Stimulated activated CD8-positive, alpha-beta memory T cell treated with anti-CD3 and anti-CD28 coated beads, Interleukin-15, amount 100 ng/mL, for 48 hours (primary cell): ENCODE data around the gene ERG.

Experiments used
- DNase-seq, 2 donors: peaks; one replicate each; pipeline ENCODE4 v3.0.0-alpha.2; 2020; ENCODE audit warnings: low read depth in 2 of 2

ERG gene

DNA sequence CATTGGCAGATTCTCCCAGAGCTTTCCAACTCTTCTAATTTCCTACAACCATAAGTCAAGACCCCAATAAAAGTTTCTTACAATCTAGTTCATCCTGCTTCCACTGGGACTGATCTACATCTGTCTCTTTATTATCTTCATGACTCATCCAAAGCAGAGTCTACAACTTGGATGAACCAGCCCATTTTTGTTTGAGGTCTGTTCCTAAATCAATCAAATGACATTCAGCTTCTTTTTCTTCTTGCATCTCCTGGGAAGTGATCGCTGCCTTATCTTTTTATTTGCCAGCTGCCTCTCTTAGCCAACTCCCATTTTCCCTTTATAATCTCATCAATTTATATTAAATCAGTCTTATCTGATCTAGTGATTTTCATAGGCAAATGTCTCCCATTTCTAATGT, 105.6 kb downstream of the ERG start:
- DNase-seq, result no peak

- DNase-seq, result no peak
Measured at GRCh38 chr21:38389896-38390295, 108.4 kb downstream of the ERG start.

- DNase-seq, result no peak
Measured at GRCh38 chr21:38389354-38389676, 109.0 kb downstream of the ERG start.

- DNase-seq, result no peak
Measured at GRCh38 chr21:38388647-38389353, 109.5 kb downstream of the ERG start.

DNA sequence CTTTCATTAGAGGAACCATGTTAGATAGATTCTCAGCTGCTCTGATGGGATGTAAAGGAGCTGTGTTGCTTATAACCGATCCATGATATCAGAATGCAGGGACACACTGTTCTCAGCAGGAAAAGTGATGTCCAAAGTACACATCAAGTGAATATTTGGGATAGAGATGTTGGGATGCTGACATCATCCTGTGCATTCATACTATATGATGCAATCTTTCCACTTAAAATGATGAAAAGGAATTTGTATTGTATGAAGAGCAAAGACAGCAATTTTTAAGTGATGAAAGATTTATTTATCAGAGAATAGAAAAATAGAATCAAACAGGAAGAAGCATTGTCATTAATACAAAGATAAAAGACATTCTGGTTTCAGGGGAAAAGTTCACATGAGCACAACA, 110.1 kb downstream of the ERG start:
- DNase-seq, result no peak

DNA sequence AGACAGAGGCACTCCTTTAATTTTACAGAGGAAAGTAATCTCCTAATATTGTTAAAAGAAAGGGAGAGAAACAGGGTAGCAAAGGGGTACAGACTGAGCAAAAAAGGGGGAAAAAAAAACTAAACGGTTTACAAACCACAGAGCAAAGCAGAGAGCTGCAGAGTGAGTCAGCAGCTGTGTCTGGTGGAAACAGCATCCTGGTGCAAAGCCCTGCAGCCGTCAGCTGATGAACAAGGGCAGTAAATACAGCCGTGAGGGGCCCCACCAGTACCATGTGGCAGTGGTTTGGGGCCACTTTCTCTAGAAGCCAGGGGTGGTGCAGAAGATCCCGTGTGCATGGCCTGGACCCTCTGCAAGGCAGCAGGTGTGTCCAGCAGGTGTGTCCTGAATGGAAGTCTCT, 111.3 kb downstream of the ERG start:
- no peak for DNase-seq

DNA sequence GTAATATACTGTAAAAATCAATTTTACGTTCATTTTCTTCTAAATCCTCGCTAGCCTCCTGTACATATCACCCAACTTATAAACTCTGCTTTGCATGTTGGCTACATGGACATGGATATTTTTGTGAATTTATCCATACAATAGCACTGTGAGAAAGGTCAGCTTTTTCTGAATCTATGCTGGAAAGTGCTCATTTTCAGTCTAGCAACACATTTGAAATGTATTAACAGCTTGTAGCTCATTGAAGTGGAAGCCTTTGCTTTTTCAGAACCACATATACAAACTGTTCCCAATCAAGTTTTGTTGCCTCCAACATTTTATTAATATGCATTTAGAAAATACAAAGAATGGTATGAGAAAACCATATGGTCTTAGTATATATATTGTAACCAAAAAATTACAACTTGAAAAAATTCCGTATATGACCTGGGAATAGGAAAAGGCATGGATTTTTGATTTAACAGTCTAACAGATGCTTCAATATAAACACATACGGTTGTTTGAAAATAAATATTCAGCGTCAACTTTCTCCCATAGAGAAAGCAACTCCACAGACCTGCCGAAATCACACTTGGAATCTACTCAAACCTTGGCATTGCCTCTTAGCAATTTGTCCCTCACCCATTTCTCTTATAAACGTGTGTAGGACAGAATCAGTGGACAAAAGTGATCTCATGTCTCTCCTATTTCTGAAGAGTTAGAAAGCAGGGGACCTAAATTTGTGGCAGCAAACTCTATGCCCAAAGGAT, 112.7 kb downstream of the ERG start:
- no peak for DNase-seq

GRCh38 chr21:38384675-38385426, 113.4 kb downstream of the ERG start:
- no peak for DNase-seq

GRCh38 chr21:38384238-38384560, 114.1 kb downstream of the ERG start:
- DNase-seq, result no peak

GRCh38 chr21:38383411-38384237, 114.7 kb downstream of the ERG start:
- no peak for DNase-seq

DNA sequence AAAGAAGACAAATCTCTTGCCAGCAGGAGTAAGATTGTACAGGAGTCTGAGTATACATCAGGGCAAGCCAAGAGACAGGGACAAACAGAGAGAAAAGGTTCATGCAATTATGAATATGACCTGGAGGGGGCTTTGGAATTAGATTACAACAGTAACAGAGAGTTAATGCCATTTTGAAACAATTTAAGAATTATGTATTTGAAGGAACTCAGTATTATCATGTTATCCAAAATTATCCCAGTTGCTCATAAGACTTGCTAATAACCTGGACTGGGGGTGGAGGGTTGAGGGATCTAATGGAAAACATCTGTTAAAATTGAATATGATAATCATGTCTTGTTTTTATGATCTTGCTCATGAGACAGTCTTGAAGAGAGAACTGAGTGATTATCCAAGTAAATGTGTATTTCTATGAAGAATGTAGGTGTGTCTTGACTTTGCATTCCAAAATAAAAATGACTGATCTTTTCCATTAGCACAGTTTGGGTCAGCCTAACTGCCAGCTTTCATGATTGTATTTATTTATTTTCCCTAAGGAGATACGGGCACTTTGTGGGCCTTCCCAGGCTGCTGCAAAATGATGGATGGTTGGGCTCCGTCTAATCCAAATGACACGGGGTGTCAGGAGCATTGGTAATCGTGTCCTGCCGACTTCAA, 117.7 kb downstream of the ERG start:
- DNase-seq, result no peak

DNA sequence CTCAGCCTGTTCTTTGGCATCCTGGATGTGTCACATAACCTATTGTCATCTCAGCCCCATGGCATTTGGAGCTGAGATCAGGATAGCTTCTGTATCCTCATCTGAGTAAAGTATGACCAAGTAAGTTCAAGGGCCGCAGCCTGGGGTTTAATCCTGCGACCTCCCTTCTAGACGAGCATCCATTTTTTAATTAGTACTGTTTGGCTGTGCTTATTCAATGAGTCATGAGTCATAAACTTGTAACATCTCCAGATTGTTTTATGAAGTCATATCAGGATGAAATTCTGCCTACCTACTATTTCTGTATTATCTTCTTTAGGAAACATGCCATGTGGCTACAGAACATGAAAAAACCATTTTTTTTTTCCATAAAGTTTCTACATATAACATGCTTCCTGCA, 119.1 kb downstream of the ERG start:
- DNase-seq, result no peak

DNA sequence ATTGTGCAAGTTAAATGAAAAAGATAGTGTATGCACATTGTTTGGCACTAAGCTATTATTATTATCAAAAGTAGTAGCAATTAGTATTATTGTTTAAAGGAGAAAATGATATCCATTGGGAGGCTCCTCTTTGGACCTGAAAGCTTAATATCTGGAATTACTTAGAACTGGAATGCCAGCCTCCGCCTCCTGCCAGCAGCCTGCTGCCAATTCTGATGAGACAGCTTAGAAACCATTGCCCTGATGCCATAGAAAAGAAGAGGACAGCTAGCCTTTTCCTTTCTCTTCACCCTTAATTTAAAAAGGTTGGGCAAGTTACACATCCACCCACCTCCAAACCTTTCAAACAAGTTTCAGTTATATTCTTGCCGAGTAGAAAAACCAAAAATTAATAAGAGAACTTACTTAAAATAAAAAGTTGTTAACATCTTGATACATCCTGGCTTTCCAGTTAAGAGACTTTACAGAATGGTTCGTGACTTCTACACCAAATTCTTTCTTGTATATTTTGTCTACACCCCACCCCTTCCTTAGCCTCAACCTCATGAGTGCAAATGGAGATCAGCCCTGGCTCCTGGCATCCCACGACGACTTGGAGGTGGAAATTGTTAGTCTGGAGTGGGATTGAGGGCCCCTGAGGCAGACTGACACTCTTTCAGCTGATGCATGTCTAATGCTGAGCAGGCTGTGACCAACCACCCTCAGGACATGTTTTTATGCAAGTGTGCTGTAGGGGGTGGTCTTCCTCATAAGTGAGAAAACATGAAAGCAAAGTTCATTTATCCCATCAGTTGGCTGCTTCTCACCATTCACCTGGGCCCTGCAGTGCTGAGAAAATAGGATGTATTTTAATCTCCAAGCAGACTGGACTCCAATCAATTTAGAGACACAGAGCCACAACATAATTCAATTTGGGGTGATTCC, 120.8 kb downstream of the ERG start:
- DNase-seq, result no peak

DNA sequence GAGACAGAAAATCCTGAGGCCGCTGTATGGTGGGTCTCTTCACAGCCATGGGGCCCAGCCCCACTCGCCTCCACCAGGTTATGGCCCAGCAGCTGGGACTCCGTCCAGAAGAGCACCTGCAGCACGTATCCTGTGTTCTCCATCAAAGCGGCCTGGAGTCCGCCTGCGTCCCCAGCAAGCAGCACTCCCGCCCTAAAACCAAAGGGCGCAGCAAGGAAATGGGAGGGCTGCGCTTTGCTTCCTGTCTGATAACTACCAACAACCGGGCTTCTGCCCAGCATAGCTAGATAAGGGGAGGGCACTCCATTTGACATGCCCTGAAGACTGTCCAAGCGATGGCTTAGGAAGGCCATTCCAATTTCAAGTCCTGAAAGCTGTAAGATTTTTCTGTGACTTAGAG, 121.6 kb downstream of the ERG start:
- DNase-seq, result no peak

GRCh38 chr21:38376235-38376634, 122.0 kb downstream of the ERG start:
- DNase-seq, result no peak

- no peak for DNase-seq
Measured at GRCh38 chr21:38367646-38368045, 130.6 kb downstream of the ERG start.

- DNase-seq, result no peak
Measured at GRCh38 chr21:38365521-38365920, 132.8 kb downstream of the ERG start.

- DNase-seq, result no peak
Measured at GRCh38 chr21:38363693-38364092, 134.6 kb downstream of the ERG start.

- DNase-seq, result no peak
Measured at GRCh38 chr21:38361324-38361723, 137.0 kb downstream of the ERG start.

DNA sequence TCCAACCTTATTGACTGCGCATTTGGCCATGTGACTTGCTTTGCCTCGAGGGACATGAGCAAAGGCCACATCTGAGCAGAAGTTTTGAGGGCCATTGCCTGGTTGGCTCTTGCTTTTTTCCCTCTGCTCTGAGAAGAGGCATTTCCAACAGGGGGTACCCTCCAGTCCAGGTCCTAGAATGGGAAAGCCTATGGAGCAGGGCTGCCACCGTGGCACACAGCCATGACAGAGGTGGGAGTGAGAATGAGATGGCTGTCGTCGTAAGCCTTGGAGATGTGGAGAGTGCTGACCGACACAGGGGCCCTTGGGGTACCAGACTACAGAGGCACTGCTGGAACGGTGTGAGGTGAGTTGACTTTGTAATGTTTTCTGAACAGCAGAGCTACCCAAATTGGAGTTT, 138.4 kb downstream of the ERG start:
- DNase-seq, result no peak

- no peak for DNase-seq
Measured at GRCh38 chr21:38359090-38359489, 139.2 kb downstream of the ERG start.
